HS-5 (cell line): Measurements from ENCODE around the gene LMAN1L.

Experiments used
- DNase-seq: peaks from one replicate; pipeline ENCODE4 v3.0.0-alpha.2; 2012; ENCODE audit warnings: low read depth

Gene LMAN1L

DNA sequence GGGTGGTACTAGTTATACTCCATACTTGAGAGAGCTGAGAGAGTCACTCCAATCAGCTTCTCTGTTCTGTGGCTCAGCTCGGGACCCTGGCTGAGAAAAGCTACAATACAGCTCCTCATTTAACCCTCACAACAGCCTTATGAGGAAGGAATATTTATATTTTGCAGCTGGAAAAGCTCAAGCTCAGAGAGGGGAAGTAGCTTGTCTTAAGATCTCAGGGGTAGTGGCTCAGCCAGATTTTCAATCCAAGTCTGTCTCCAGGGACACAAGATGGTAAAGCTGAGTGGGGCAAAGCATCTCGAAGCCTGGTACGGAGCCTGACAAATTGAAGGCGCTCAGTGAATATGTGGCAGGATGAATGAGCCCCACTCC lies 45.7 kb downstream of the LMAN1L start:
- no peak for DNase-seq

DNA sequence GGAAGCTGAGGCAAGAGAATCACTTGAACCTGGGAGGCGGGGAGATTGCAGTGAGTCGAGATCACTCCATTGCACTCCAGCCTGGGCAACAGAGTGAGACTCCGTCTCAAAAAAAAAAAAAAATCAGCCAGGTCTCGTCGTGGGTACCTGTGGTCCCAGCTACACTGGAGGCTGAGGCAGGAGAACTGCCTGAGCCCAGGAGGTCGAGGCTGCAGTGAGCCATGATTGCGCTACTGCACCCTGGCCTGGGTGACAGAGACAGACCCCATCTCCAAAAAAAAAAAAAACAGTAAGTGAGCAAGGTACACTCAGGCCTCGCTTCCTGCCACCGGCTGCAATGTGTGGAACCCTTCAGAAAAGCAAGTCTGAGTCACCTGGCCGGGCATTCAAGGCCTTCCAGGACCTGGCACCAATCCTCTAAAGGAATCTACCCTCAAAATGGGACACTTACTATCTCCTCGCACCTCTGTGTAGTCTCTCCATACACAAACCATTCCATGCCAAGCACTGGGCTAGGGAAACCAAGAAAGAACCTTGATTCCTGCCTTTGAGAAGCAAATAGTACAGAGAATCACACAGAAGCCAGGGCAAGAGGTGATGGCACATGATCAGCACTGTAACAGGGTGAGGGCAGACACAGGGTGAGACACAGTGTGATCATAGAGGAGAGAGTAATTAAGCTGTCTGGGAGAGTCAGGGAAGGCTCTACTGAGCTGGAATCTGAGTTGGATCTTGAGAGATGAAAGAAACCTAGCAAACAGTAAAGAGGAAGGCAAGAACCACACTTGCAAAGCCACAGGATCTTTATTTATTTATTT lies 50.8 kb downstream of the LMAN1L start:
- no peak for DNase-seq

DNA sequence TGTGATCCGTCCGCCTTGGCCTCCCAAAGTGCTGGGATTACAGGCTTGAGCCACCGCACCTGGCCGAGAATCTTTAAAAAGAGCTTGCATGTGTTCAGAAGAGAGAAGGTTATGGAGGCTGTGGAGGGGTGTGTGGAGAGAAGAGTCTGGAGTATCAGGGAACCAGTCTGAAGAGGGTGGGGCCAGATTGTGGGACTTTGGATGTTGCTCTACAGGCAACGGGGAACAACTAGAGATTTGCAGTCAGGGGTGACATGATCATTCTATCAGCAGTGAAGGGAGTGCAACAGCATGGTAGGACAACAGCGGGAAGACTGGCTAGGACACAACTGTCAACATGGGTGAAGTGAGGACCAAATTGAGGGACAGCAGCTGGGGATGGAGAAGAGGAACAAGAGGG lies 51.7 kb downstream of the LMAN1L start:
- DNase-seq: no peak

DNA sequence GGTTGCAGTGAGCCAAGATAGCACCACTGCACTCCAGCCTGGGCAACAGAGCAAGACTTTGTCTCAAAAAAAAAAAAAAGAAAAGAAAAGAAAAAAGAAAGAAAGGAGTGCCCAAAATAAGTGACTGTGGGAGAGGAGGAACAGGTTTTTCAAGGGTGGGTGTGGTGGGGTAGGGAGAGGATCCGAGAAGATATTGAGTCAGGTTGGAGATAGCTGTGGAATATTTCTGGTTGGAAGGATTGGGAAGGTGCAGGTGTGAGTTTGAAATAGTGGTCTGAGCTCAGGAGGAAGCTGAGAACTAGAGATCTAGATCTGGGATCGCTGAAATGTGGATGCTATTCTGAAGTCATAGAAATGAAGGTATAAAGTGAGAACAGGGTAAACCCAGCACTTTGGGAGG lies 52.7 kb downstream of the LMAN1L start:
- DNase-seq: no peak

DNA sequence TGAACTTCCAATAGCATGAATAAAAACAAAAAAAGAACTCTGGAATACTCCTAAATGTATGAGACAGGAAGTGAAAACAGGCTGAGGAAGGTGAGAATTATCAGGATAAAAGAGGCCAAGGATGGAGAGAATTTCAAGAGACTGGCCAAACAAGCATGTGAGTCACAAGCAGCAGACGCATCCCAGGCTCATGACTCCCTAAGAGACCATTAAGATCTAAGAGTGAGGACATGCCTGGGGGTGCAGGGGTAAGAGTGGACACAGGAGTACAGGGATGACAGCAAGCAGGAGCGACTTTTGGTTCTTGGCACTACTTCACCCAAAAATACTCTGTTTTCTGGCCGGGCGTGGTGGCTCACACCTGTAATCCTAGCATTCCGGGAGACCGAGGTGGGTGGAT lies 53.5 kb downstream of the LMAN1L start:
- no peak for DNase-seq

DNA sequence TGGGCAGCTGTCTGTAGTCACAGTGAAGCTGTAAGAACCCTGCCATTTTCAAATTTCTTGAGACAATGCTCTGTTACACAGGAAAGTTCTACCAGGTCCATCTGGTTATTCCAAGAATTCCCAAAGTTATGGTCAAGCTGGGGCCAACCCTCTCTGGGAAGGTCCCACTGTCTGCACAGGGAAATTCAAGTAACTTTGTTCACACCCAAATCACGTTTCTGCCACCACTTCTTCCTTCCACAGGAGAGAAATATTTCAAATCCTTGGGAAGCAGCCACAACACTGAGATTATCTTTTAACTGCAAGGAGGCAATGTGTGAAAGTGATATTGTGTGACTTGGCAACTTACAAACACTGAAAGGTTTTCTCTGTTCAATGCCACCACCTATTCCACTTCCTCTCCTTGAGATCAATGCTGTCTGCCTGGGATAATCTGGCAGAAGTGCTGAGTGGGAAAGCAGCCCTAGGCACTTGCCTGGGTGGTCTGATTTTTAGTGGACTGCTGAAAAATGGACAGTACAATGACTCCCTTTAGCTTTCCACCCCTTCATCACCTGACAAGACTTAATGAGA lies 54.9 kb downstream of the LMAN1L start:
- DNase-seq: no peak

DNA sequence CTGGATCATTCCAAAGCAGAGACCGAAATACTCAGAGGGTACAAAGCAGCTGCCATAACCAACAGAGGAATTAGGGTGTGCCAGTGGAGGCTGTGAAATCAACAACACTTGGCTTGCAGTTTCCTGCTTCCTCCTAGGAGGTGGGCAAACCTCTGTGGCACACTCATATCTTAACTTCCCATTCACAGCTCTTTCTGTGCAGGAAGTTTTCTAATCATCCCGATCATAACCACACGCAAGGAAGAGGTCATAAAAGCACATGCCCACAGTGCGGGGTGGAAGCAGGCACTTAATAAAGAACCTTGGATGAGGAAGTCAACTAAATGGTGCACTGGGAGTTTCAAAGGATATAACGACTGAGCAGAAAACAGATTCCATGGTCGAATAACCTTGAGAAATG lies 55.4 kb downstream of the LMAN1L start:
- no peak for DNase-seq

DNA sequence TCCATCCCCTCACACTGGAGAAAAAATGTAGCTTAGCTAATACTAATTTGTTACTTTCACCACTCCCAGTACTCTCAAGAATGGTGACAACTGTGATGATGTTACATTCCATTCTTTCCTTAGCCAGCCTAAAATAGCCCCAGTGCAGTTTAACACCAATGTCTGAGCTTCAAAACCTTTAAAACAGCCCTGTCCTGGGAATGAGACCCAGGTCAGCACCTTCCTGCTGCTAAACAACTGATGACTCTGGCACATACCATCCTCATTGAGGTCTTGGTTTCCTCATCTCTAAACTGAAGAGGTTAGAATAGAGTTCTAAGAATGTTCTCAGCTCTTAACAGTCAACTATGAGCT lies 56.7 kb downstream of the LMAN1L start:
- DNase-seq: no peak

DNA sequence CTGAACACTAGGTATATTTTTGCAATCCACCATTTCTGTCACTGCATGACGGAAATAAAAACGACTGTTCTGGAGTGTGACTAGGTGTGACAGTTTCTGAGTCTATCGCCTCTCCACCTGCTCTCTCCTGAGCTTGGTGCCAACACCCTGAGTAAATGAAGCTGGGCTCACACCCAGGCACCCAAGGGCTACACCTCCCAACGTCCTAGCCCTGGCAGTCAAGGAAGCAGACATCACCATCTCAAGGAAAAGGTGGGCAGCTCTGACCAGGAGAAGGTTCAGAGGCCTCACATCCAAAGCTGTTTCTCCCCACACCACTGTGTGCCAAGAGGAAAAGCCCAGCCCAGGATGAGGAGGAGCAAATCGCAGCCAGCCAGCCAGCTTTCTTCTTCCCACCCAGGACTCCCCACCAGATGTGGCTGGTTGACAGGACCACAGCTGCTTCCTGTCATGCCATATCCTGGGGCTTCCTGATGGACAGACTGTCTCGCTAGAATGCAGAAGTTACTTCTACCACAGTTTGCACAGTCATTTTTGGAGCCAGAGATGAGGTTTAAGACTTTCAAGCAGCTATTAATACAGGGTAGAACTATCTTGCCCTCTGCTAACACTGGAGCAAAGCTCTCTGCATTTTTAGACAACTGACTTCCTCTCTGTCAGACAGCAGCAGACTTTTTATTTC lies 57.2 kb downstream of the LMAN1L start:
- no peak for DNase-seq

DNA sequence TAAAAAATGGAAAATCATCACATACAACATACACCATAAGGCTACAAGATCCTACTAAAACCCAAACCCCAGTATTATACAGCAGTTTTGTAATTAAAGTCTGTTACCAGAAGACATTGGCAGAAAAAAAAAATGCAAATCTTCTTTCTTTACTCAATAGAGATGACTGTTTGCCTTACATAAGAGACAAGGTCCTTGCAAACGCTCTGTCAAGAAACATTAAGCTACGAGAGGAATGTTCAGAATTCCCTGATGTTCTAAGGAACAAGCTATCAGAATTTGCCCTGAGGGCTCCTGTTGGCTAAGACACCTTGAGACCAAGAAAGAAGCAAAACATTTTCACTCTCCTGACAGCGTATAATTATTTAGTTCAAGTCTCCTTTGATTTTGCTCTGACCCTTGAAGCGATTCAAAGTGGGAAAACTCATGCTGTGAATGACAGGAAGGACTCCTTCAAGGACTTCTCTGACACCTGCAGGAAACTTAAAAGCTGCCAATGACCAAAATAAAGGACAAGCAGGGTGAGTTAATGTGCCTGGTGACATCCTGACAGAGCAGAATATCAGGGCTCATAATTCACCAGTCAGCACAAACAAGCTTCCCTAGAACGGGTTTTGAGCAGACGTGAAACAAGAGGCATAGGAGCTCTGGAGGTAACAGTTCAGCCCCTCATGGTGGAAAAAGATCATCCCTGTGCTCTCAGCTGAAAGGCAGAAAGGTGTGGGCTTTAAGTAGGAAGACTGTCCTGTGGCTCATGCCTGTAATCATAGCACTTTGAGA lies 58.0 kb downstream of the LMAN1L start:
- DNase-seq: no peak

DNA sequence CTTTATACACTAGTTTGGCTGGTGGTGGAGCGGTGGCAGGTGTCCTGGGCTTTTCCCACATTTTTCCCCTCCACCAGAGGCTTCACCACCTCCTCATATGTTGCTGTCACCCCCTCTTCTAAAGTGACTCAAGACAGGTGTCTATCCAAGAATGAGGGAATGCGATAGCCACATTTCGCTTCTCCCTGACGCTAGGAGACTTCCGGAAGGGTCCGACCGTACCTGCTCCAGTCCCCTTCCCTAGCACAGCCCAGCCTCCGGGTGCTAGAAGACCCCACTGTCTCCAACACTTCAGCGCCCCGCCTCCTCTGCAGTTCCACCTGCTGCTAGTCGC lies 60.0 kb downstream of the LMAN1L start:
- DNase-seq: no peak

DNA sequence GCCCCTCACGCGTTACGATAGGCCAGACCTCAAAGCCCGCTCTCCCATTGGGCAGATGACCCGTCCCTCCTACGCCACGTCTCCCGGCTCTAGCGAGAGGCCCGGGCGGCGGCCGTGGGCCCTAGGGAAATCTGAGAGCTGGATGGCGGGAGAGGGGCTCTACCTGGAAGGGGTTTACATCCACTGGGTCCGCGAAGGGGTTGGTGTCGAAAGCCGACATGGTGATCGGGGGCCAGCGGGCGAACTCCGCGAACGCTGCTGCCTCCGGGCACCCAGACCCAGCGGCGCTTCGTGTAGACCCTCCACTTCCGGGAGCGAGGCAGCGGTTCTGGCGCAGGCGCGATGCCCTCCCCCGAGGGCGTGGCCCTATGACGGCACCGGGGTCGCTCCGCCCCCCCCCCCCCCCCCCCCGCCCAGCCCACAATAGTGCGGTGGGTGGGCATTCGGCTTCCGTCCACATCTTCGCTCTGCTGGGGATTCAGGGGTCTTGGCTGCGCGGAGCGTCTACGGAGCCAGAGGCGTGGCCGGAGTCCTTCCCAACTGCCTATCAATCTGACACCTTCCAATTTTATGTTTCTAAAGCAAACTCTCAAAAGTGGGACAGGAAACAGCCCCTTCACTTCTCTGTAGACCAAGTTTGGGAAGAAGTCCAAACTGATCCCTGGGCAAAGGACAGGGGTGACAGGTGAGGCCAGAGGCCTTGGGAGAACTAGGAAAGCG lies 60.6 kb downstream of the LMAN1L start, which contains the start of gene SCAMP2:
Gene SCAMP2 (minus strand): TSS at position 330 of the 720 bp plus-strand sequence. CDS start 110 bp downstream, at position 220.
- peak; percentile 73 for DNase-seq

DNA sequence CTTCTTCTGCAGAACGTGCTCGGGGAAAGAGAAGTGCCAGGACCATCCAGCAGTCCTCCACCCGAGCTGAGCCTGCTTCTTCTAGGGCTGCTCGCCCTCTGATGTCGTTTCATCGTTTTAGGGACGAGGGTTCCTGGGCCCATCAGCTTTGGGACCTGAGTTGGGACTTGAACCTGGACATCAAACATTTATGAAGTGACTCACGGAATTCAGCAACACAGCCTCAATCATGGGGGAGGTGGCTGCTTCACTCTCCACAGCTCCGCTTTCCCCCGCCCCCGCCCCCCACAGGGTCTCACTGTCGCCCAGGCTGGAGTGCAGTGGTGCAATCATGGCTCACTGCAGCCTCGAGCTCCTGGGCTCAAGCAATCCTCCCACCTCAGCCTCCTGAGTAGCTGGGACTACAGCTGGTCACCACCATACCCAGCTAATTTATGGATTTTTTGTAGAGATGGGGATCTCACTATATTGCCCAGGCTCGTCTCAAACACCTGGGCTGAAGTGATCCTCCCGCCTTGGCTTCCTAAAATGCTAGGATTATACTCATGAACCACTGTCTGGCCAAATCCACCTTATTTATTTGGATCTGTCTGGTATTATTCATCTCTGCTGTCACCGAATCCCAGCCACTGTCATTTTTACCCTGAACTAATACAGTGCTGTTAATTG lies 61.3 kb downstream of the LMAN1L start:
- DNase-seq: no peak
